Measurements from ENCODE around the gene GRID1.

DNA sequence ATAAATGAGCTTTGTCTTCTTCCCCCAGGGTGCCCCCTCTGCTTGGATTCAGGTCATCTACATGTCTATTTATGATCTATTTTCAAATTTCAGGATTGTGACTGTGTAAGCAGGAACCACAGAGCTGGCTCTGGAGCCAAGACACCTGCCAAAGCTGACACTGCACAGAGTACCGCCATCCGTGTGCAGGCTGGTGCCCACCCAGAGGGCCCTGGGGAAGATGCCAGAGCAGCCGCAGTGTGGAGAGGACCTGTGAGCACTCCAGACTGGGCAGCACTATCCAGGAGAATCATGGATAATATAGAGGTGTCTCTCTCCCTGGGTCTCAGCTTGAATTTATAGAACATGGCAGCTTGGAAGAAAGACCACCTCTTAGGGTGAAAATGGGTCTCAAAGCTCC lies 577.5 kb downstream of the GRID1 start:
- TF ChIP-seq POLR2AphosphoS5 (IDR thresholded peaks at IDR 0.05; ENCODE audit: insufficient read depth in 1 of 2, low read depth in 1 of 2): no peak
- no peak for TF ChIP-seq CTCF (IDR thresholded peaks at IDR 0.05)
- no peak for TF ChIP-seq POLR2A (IDR thresholded peaks at IDR 0.05)
